C4-2B (cell line): ENCODE measurements around the gene ACTR3C.
"Not testable (repeated sequence)": the region's sequence is repeated elsewhere in the genome, so short reads cannot be mapped to it uniquely, and the experiment has no call there.

Experiments
- ZFX ChIP-seq: fragments of 450-650 bp; IDR thresholded peaks from 2 replicates; pipeline ENCODE4 v1.6.1; 2017
- TF ChIP-seq, protein P1 (sequence below): fragments of 450-650 bp; conservative IDR thresholded peaks from 2 replicates; pipeline ENCODE4 v1.5.1; 2017; ENCODE audit warnings: mild to moderate bottlenecking

GRCh38 chr7:150262656-150263055 is 60.7 kb downstream of the ACTR3C start:
- TF ChIP-seq, protein P1, sequence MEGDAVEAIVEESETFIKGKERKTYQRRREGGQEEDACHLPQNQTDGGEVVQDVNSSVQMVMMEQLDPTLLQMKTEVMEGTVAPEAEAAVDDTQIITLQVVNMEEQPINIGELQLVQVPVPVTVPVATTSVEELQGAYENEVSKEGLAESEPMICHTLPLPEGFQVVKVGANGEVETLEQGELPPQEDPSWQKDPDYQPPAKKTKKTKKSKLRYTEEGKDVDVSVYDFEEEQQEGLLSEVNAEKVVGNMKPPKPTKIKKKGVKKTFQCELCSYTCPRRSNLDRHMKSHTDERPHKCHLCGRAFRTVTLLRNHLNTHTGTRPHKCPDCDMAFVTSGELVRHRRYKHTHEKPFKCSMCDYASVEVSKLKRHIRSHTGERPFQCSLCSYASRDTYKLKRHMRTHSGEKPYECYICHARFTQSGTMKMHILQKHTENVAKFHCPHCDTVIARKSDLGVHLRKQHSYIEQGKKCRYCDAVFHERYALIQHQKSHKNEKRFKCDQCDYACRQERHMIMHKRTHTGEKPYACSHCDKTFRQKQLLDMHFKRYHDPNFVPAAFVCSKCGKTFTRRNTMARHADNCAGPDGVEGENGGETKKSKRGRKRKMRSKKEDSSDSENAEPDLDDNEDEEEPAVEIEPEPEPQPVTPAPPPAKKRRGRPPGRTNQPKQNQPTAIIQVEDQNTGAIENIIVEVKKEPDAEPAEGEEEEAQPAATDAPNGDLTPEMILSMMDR = not testable (repeated sequence)
- not testable (repeated sequence) for TF ChIP-seq ZFX
